SKM-1 treated with dmso at 0.1 percent for 144 hours (cell line): ENCODE results near the gene TNNC2.

Experiments
- DNase-seq: peaks from one replicate; lab custom pipeline; 2025; ENCODE audit not compliant: unreplicated experiment; lab: John Stamatoyannopoulos, UW

The TNNC2 gene

DNA sequence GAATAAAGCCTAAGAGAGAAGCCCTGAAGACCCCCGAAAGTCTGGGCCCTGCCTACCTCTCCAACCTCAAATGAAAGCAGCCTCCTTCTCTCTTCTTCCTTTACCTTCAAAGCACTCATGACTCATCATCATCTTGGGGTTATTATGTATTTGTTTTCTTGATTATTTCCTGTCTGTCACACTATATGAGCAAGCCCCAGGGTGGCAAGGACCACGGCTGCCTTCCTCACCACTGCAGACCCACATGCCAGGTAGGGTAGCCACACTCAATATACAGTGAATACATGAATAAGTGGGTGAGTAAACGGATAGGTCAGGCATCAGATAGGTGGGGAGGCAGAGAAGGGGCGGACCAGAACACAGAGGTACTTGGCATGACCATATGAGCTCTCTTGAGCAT, 44.2 kb downstream of the TNNC2 start:
- no peak for DNase-seq

DNA sequence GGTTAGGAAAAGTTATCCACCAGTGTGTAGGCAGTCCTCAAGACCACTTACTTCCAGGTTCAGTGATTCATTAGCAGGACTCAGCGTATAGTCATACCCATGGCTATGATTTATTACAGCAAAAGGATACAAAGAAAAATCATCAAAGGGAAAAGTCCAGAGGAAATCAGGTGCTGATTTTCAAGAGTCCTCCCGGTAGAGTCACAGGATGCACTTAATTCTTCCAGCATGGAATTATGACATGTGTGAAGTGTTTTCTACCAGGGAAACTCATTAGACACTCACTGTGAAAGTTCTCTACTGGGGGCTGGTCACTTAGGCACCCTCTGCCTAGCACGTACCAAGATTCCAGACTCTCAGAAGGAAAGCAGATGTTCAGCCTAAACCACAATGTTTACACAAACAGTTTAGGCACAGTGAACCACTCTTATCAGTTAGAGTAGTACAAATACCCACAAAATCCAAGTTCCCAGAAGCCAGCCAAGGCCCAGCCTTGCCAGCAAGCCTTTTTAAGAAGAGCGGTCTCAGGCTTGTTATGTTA, 45.7 kb downstream of the TNNC2 start:
- no peak for DNase-seq

DNA sequence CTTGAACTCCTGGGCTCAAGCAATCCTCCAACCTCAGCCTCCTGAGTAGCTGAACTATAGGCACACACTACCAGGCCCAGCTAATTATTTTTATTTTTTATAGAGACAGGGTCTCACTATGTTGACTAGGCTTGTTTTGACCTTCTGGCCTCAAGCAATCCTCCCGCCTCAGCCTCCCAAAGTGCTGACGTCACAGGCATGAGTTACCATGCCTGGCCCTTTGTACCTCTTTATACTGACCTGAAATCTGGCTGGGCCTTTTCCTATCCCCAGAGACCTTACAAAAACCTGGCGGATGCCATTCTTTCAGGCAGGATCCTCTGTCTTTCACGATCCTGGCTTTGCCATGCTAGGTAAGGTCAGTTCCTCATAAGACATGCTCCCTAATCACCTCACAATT, 47.0 kb downstream of the TNNC2 start:
- DNase-seq = no peak

DNA sequence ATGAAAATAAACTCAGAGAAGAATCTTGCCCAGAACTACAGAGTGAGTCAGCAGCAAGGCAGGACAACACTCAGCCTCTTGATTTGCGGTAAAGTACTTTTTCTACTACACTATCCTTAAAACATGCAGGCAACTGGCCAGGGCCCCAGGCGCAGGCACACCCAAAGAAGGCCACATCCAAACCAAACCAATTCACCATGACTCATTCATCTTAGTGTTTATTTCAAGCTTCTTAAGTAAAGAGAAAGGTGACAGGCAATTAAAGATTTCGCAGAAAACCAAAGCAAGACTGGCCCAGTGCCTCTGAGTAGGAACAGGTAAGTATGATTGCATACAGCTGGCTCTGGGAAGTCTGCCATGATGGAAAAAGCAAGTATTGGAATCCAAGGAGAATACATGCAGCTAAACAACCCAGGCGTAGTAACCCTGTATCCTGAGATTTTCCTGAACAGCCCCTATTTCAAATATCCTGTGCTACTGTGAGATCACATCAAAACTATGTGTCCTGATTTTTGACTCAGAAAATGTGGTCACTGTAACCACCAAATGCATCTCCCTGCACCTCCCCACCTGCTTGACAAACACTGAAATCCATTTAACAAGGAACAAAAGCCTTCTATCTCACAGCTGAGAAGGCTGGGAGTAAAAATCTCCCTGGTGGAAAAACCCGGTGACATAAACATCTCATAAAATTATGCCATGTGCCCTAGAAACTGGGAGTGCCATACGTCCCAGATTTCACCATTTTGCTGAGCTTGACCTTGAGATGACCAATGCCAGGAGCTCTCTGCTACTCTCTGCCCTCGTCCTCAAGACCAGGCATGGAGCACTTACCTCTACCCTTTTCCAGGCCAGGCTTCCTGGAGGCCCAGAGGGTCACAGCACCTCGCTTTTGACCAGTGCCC, 47.8 kb downstream of the TNNC2 start:
- DNase-seq = no peak

DNA sequence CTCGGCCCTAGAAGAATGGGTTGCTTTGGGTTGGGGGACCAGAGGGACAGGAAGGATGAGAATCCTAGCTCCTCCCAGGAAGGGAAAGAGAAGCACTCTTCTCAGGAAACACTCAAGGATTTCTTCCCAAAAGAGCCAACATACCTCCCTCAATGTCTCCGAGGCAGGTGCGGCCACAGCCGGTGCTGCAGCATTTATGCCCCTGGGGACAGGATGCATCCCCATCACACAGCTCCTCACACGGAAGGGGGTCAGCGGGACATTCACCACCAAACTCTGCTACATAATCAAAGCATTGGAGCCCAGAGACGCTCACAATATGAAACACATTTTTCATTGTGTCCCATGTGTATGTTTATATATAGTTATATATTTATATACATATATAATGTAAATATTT, 50.2 kb downstream of the TNNC2 start:
- DNase-seq = no peak

DNA sequence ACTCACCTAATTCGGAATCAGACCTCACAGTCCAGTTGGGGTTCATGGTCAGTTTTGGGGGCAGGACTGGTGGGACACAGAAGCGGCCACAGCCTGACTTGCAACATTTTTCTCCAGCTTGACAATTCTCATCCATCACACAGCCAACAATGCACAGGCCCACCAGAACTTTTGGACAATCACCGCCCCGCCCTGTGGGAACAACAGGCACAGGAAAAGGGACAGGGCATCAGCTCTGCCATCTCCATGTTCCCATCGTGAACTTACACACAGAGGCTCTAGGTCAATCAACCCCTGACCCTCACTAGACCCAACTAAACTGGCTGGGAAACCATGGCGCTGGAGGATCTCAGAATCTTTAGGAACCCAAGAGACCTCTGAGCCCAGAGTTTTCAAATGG, 51.7 kb downstream of the TNNC2 start:
- no peak for DNase-seq

DNA sequence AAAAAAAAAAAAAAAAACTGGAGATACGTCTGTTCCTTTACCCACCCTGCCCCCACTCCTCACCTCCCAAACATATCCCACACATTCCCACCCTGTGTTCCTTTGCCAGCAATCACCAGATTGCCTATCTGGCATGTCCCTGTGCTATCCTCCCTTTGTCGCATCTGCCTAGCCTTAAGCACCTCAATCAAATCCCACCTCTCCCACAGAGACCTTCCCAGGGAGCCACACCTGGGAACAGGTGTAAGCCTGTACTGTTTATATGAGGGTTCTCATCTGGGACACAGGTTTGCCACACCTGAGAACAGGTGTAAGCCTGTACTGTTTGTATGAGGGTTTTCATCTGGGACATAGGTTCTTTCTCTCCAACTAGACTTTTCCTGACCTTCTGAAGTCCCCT, 52.2 kb downstream of the TNNC2 start:
- no peak for DNase-seq
